Hepatocyte (in vitro differentiated cells): ENCODE measurements around the gene AKT1. TPM values are rescaled to one million over a fixed set of nuclear protein-coding genes. Genes with fewer than 3 reads are reported as not detected.

Experiments used
- DNase-seq: peaks from one replicate; pipeline ENCODE4 v3.0.0-alpha.2; 2016; ENCODE audit warnings: low spot score
- H2AFZ ChIP-seq: fragments of 200-600 bp; sonication (generic); 2 replicates; pipeline ENCODE4 v1.6.0; 2016; ENCODE audit warnings: antibody characterized with exemption, mild to moderate bottlenecking
- H3K27ac ChIP-seq: fragments of 200-600 bp; sonication (generic); 2 replicates; pipeline ENCODE4 v1.5.1; 2016; ENCODE audit warnings: mild to moderate bottlenecking
- H3K27me3 ChIP-seq: fragments of 200-600 bp; sonication (generic); 2 replicates; pipeline ENCODE4 v1.6.1; 2016
- H3K36me3 ChIP-seq: fragments of 200-600 bp; sonication (generic); replicated peaks from 2 replicates; pipeline ENCODE4 v1.5.1; 2016; ENCODE audit warnings: low read depth; ENCODE audit not compliant: insufficient read depth
- H3K4me1 ChIP-seq: fragments of 200-600 bp; sonication (generic); 2 replicates; pipeline ENCODE4 v1.5.1; 2016; ENCODE audit warnings: mild to moderate bottlenecking, moderate library complexity; ENCODE audit not compliant: insufficient read depth
- H3K4me2 ChIP-seq: fragments of 200-600 bp; sonication (generic); 2 replicates; pipeline ENCODE4 v1.6.0; 2016
- H3K4me3 ChIP-seq: fragments of 200-600 bp; sonication (generic); 2 replicates; pipeline ENCODE4 v1.5.1; 2016; ENCODE audit warnings: mild to moderate bottlenecking
- H3K79me2 ChIP-seq: fragments of 200-600 bp; sonication (generic); 2 replicates; pipeline ENCODE4 v1.6.0; 2017; ENCODE audit warnings: mild to moderate bottlenecking
- H3K9me2 ChIP-seq: fragments of 200-600 bp; sonication (generic); replicated peaks from 2 replicates; pipeline ENCODE4 v1.6.0; 2017; ENCODE audit warnings: mild to moderate bottlenecking; ENCODE audit not compliant: insufficient read depth
- H3K9me3 ChIP-seq: fragments of 200-600 bp; sonication (generic); 2 replicates; pipeline ENCODE4 v1.5.1; 2016; ENCODE audit warnings: low read depth, mild to moderate bottlenecking
- H4K20me1 ChIP-seq: fragments of 200-600 bp; sonication (generic); 2 replicates; pipeline ENCODE4 v1.6.0; 2016; ENCODE audit warnings: mild to moderate bottlenecking; ENCODE audit not compliant: insufficient read depth, poor library complexity, severe bottlenecking
- CTCF ChIP-seq: fragments of 200-600 bp; sonication (generic); IDR thresholded peaks from 2 replicates; pipeline ENCODE4 v1.5.1; 2016; ENCODE audit warnings: antibody characterized with exemption, mild to moderate bottlenecking; ENCODE audit not compliant: poor library complexity
- EZH2 ChIP-seq: fragments of 200-600 bp; sonication (generic); IDR thresholded peaks from 2 replicates; pipeline ENCODE4 v1.6.1; 2016; ENCODE audit warnings: antibody characterized with exemption, mild to moderate bottlenecking, borderline replicate concordance
- EZH2phosphoT487 ChIP-seq: fragments of 200-600 bp; sonication (generic); IDR thresholded peaks from one replicate; pipeline ENCODE4 v1.6.1; 2018; ENCODE audit warnings: antibody characterized with exemption, mild to moderate bottlenecking, low read depth, moderate library complexity; ENCODE audit not compliant: unreplicated experiment, severe bottlenecking
- WGBS: methylation state at CpG from one replicate; pipeline ENCODE4 v1.1.6; 2016; ENCODE audit warnings: low lambda C conversion rate; ENCODE audit errors: missing lambda C conversion rate; 5-methylcytosine and 5-hydroxymethylcytosine counted together
- polyA plus RNA-seq: library from polyadenylated mRNA; unstranded; fragments of >200 nt; fragmentation: Nextera tagmentation; extraction: Ambion mirVana; gene quantifications from 2 replicates; pipeline ENCODE4 v1.2.1, GENCODE V29; 2016
- total RNA-seq: library from RNA; depleted of rRNA; stranded (reverse); fragments of >200 nt; gene quantifications from 2 replicates; pipeline ENCODE4 v1.2.3, GENCODE V29; 2014

Gene AKT1
- total and polyA plus RNA-seq, 2 experiments from 2014 or later: 124 to 159 TPM

- WGBS: 93% methylated on average over 13 of the region's 13 CpGs
- H3K36me3 ChIP-seq: no peaks in the 10 kb centered on the region
- H3K4me1 ChIP-seq: no peaks in the 10 kb centered on the region
- no peaks in the 10 kb centered on the region for H3K27me3 ChIP-seq
- no peaks in the 10 kb centered on the region for H3K9me3 ChIP-seq
- peaks cover 24% of the 10 kb centered on the region for H4K20me1 ChIP-seq
- TF ChIP-seq EZH2 (no peak), EZH2phosphoT487 (no peak)
- no peak overlapping the region for H3K27ac ChIP-seq
- no peaks in the 10 kb centered on the region for H3K9me2 ChIP-seq
- no peak overlapping the region for H3K4me2 ChIP-seq
- no peak for DNase-seq
- no peak overlapping the region for H3K4me3 ChIP-seq
- H2AFZ ChIP-seq: no peak overlapping the region
- H3K79me2 ChIP-seq: peaks cover 24% of the 10 kb centered on the region
Measured at GRCh38 chr14:104782808-104783139, 12.8 kb downstream of the AKT1 start.

- peaks cover 19% of the 10 kb centered on the region for H4K20me1 ChIP-seq
- H3K4me2 ChIP-seq: no peak overlapping the region
Measured at GRCh38 chr14:104782086-104782807, 13.3 kb downstream of the AKT1 start.

GRCh38 chr14:104781271-104782077, 14.1 kb downstream of the AKT1 start:
- TF ChIP-seq EZH2 (no peak), CTCF (no peak), EZH2phosphoT487 (no peak)
- peaks cover 12% of the 10 kb centered on the region for H4K20me1 ChIP-seq
- no peaks in the 10 kb centered on the region for H3K36me3 ChIP-seq
- no peaks in the 10 kb centered on the region for H3K4me1 ChIP-seq
- no peak overlapping the region for H2AFZ ChIP-seq
- H3K4me2 ChIP-seq: no peak overlapping the region
- peaks cover 14% of the 10 kb centered on the region for H3K79me2 ChIP-seq
- no peak overlapping the region for H3K4me3 ChIP-seq
- no peak for DNase-seq
- 95% methylated on average over 15 of the region's 20 CpGs for WGBS
- no peaks in the 10 kb centered on the region for H3K9me3 ChIP-seq
- H3K27me3 ChIP-seq: no peaks in the 10 kb centered on the region
- no peak overlapping the region for H3K27ac ChIP-seq
- H3K9me2 ChIP-seq: no peaks in the 10 kb centered on the region

More at GRCh38 chr14:104782086-104782807, 13.3 kb downstream of the AKT1 start:
- Histone ChIP-seq H3K4me1 (no peaks in the 10 kb centered on the region), H3K9me3 (no peaks in the 10 kb centered on the region), H3K27me3 (no peaks in the 10 kb centered on the region), H3K27ac (no peak overlapping the region), H2AFZ (no peak overlapping the region), H3K36me3 (no peaks in the 10 kb centered on the region), H3K9me2 (no peaks in the 10 kb centered on the region), H3K79me2 (peaks cover 19% of the 10 kb centered on the region), H3K4me3 (no peak overlapping the region)
- DNase-seq: no peak
- WGBS: 96% methylated on average over 14 of the region's 28 CpGs
- TF ChIP-seq EZH2phosphoT487 (no peak), EZH2 (no peak), CTCF (no peak)

GRCh38 chr14:104780513-104781030, 15.0 kb downstream of the AKT1 start:
- Histone ChIP-seq H3K27ac (no peak overlapping the region), H3K36me3 (no peaks in the 10 kb centered on the region), H3K4me1 (no peaks in the 10 kb centered on the region), H3K4me3 (no peak overlapping the region), H3K4me2 (no peak overlapping the region), H4K20me1 (peaks cover 9% of the 10 kb centered on the region), H3K79me2 (peaks cover 11% of the 10 kb centered on the region), H3K27me3 (no peaks in the 10 kb centered on the region), H3K9me3 (no peaks in the 10 kb centered on the region), H2AFZ (no peak overlapping the region), H3K9me2 (no peaks in the 10 kb centered on the region)
- 95% methylated on average over 17 of the region's 24 CpGs for WGBS
- no peak for DNase-seq
- no peak for TF ChIP-seq EZH2
- TF ChIP-seq EZH2phosphoT487: no peak
- TF ChIP-seq CTCF: no peak
